GM20000 (cell line): ENCODE results near the gene PSIP1.

ENCODE experiments used
- DNase-seq: peaks from one replicate; pipeline ENCODE4 v3.0.0; 2012; ENCODE audit warnings: low spot score
- CTCF ChIP-seq: IDR thresholded peaks from 2 replicates; pipeline ENCODE4 v1.5.1; 2012; ENCODE audit warnings: mild to moderate bottlenecking, control low read depth; ENCODE audit errors: extremely low read depth, missing control alignments

PSIP1 gene

GRCh38 chr9:15519831-15520230, 9.1 kb upstream of the PSIP1 start:
- no peak for TF ChIP-seq CTCF
- no peak for DNase-seq

- peak; percentile 19 for TF ChIP-seq CTCF
- DNase-seq: peak; percentile 34
Measured at GRCh38 chr9:15513335-15513734, 2.6 kb upstream of the PSIP1 start.

GRCh38 chr9:15512889-15513288, 2.1 kb upstream of the PSIP1 start:
- no peak for DNase-seq
- no peak for TF ChIP-seq CTCF

GRCh38 chr9:15512204-15512603, 1.4 kb upstream of the PSIP1 start:
- no peak for DNase-seq
- TF ChIP-seq CTCF: no peak

GRCh38 chr9:15509931-15510788, 610 bp downstream of the PSIP1 start:
- DNase-seq: peak; percentile 82
- no peak for TF ChIP-seq CTCF

- no peak for DNase-seq
- TF ChIP-seq CTCF: no peak
Measured at GRCh38 chr9:15505921-15506320, 4.8 kb downstream of the PSIP1 start.

- no peak for DNase-seq
- no peak for TF ChIP-seq CTCF
Measured at GRCh38 chr9:15501803-15502202, 9.0 kb downstream of the PSIP1 start.
